WTC11 (cell line): ENCODE data around the gene OTULIN. TPM values are rescaled to one million over a fixed set of nuclear protein-coding genes. Genes with fewer than 3 reads are reported as not detected.

ENCODE experiments used
- ATAC-seq: fragments of 200-7000 bp; cut with Tn5 transposase; 2 replicates; pipeline ENCODE4 v1.10.0; 2021; ENCODE audit warnings: mild to moderate bottlenecking, moderate library complexity
- CTCF ChIA-PET: fragments of 300-600 bp; sonication (Branson Sonifier 250); formaldehyde crosslinking; loops from one replicate; lab custom pipeline; 2021; ENCODE audit warnings: antibody characterized with exemption; lab: Charles Lee
- POLR2A ChIA-PET: fragments of 350-600 bp; sonication (Branson Sonifier 250); formaldehyde crosslinking; loops from one replicate; lab custom pipeline; 2021; ENCODE audit warnings: antibody characterized with exemption; lab: Charles Lee
- DNase-seq: peaks from one replicate; pipeline ENCODE4 v3.0.0; 2021; ENCODE audit warnings: low spot score
- H3K27ac Mint-ChIP-seq: 2 replicates; pipeline ENCODE4 v1.8.0; 2021; ENCODE audit warnings: mixed read lengths
- H3K27me3 Mint-ChIP-seq: 2 replicates; pipeline ENCODE4 v1.8.0; 2021; ENCODE audit warnings: low read depth, mild to moderate bottlenecking, moderate library complexity, mixed read lengths
- H3K36me3 Mint-ChIP-seq: 2 replicates; pipeline ENCODE4 v1.8.0; 2021; ENCODE audit warnings: mixed read lengths
- H3K4me1 Mint-ChIP-seq: 2 replicates; pipeline ENCODE4 v1.8.0; 2022; ENCODE audit warnings: mixed read lengths
- H3K4me3 Mint-ChIP-seq: 2 replicates; pipeline ENCODE4 v1.8.0; 2021; ENCODE audit warnings: mild to moderate bottlenecking, moderate library complexity, mixed read lengths
- H3K9me3 Mint-ChIP-seq: 2 replicates; pipeline ENCODE4 v1.8.0; 2021; ENCODE audit warnings: mixed read lengths
- CDX4 ChIP-seq: fragments of 250-450 bp; sonication (Bioruptor Pico); IDR thresholded peaks from 2 replicates; pipeline ENCODE4 v1.9.0; 2021; ENCODE audit warnings: moderate library complexity, mild to moderate bottlenecking, inconsistent platforms, borderline replicate concordance
- ELF4 ChIP-seq: sonication (generic); formaldehyde crosslinking; IDR thresholded peaks from 2 replicates; pipeline ENCODE4 v1.8.1; 2022; ENCODE audit warnings: low read depth, mild to moderate bottlenecking, moderate library complexity, missing genetic modification reagents
- ERG ChIP-seq: fragments of 250-450 bp; sonication (Bioruptor Pico); IDR thresholded peaks from 2 replicates; pipeline ENCODE4 v1.8.0; 2021; ENCODE audit warnings: mild to moderate bottlenecking
- IRF1 ChIP-seq: sonication (generic); formaldehyde crosslinking; IDR thresholded peaks from 2 replicates; pipeline ENCODE4 v1.8.0; 2023; ENCODE audit warnings: missing genetic modification reagents
- KAT7 ChIP-seq: sonication (generic); formaldehyde crosslinking; IDR thresholded peaks from 2 replicates; pipeline ENCODE4 v1.8.1; 2023; ENCODE audit warnings: missing genetic modification reagents, mild to moderate bottlenecking, borderline replicate concordance
- NFE2L1 ChIP-seq: sonication (generic); formaldehyde crosslinking; IDR thresholded peaks from 2 replicates; pipeline ENCODE4 v1.8.1; 2023; ENCODE audit warnings: missing genetic modification reagents
- NFYB ChIP-seq: sonication (generic); formaldehyde crosslinking; conservative IDR thresholded peaks from 2 replicates; pipeline ENCODE4 v1.8.0; 2022; ENCODE audit warnings: low read depth, missing genetic modification reagents
- PRDM15 ChIP-seq: sonication (generic); formaldehyde crosslinking; IDR thresholded peaks from 2 replicates; pipeline ENCODE4 v1.8.0; 2022; ENCODE audit warnings: missing genetic modification reagents
- RELA ChIP-seq: sonication (generic); formaldehyde crosslinking; IDR thresholded peaks from 2 replicates; pipeline ENCODE4 v1.8.1; 2022; ENCODE audit warnings: missing genetic modification reagents, mild to moderate bottlenecking, borderline replicate concordance
- STAT6 ChIP-seq: sonication (generic); formaldehyde crosslinking; conservative IDR thresholded peaks from 2 replicates; pipeline ENCODE4 v1.8.1; 2023; ENCODE audit warnings: mild to moderate bottlenecking, low read depth, missing genetic modification reagents, moderate library complexity
- TEAD1 ChIP-seq: sonication (generic); formaldehyde crosslinking; IDR thresholded peaks from 2 replicates; pipeline ENCODE4 v1.8.0; 2022; ENCODE audit warnings: mild to moderate bottlenecking, missing genetic modification reagents
- TP53 ChIP-seq: sonication (generic); formaldehyde crosslinking; IDR thresholded peaks from 2 replicates; pipeline ENCODE4 v1.8.1; 2023; ENCODE audit warnings: mild to moderate bottlenecking, missing genetic modification reagents
- ZNF121 ChIP-seq: sonication (generic); formaldehyde crosslinking; IDR thresholded peaks from 2 replicates; pipeline ENCODE4 v1.8.0; 2023; ENCODE audit warnings: missing genetic modification reagents
- ZNF317 ChIP-seq: sonication (generic); formaldehyde crosslinking; IDR thresholded peaks from 2 replicates; pipeline ENCODE4 v1.8.1; 2023; ENCODE audit warnings: low read depth, mild to moderate bottlenecking, moderate library complexity, missing genetic modification reagents, borderline replicate concordance
- ZNF396 ChIP-seq: fragments of 250-450 bp; sonication (Bioruptor Pico); IDR thresholded peaks from 2 replicates; pipeline ENCODE4 v1.8.0; 2021; ENCODE audit warnings: mild to moderate bottlenecking, moderate library complexity, borderline replicate concordance
- ZNF423 ChIP-seq: fragments of 250-450 bp; sonication (Bioruptor Pico); IDR thresholded peaks from 2 replicates; pipeline ENCODE4 v2.1.2; 2022; ENCODE audit warnings: mild to moderate bottlenecking, moderate library complexity
- ZNF425 ChIP-seq: fragments of 250-450 bp; sonication (Bioruptor Pico); conservative IDR thresholded peaks from 2 replicates; pipeline ENCODE4 v1.9.0; 2021; ENCODE audit warnings: mild to moderate bottlenecking
- ZNF512 ChIP-seq: sonication (generic); formaldehyde crosslinking; IDR thresholded peaks from 2 replicates; pipeline ENCODE4 v1.8.1; 2022; ENCODE audit warnings: missing genetic modification reagents, borderline replicate concordance
- ZNF671 ChIP-seq: fragments of 250-450 bp; sonication (Bioruptor Pico); IDR thresholded peaks from 2 replicates; pipeline ENCODE4 v1.8.0; 2021; ENCODE audit warnings: mild to moderate bottlenecking
- total RNA-seq: library from RNA; stranded (reverse); gene quantifications from 3 replicates; pipeline ENCODE4 v1.2.3, GENCODE V29; 2021
- TF ChIP-seq, protein P1 (sequence below): sonication (generic); formaldehyde crosslinking; IDR thresholded peaks from 2 replicates; pipeline ENCODE4 v1.8.1; 2023; ENCODE audit warnings: mild to moderate bottlenecking, missing genetic modification reagents

The OTULIN gene
- total RNA-seq, 1 experiment from 2014 or later: 25.0 TPM

DNA sequence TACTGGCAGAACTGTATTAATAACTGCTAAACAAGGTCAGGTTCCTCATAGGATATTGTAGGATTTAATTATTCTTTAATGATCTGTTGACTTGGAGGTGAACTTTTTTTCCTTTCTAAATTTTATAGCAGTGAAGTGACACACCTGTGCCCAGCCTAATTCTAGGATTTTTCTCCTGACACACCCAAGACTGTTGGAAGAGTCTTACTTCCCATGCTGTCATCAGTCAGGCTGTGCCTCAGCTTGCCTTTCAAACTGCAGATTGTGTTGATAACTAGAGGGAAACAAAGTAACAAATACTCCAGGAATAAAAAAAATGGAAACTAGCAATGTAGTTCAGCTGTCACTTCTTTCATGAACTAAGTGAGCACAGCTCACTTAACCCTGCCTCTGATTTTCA is 22.0 kb downstream of the OTULIN start:
- ChIA-PET CTCF (interaction anchor here (1.4 to 4.0 kb wide), 5 partner anchors 13 to 317 kb away, joined by 5 to 28 read pairs (median 13); no protein-coding TSS in a partner anchor), POLR2A (no interaction called here)
- DNase-seq (no peak), ATAC-seq (no peak)
- Mint-ChIP-seq H3K4me3 (no peak overlapping the region), H3K36me3 (peaks cover 45% of the 10 kb centered on the region), H3K27ac (no peak overlapping the region), H3K9me3 (peaks cover 11% of the 10 kb centered on the region; the same call in 1 of the 2 replicates), H3K27me3 (no peaks in the 10 kb centered on the region), H3K4me1 (peaks cover 6% of the 10 kb centered on the region)
- TF ChIP-seq ZNF317 (no peak), ZNF425 (no peak), ERG (CRISPR knock-in tag) (no peak), TEAD1 (CRISPR knock-in tag) (no peak), RELA (CRISPR knock-in tag) (no peak), ZNF396 (no peak)
- TF ChIP-seq, protein P1, sequence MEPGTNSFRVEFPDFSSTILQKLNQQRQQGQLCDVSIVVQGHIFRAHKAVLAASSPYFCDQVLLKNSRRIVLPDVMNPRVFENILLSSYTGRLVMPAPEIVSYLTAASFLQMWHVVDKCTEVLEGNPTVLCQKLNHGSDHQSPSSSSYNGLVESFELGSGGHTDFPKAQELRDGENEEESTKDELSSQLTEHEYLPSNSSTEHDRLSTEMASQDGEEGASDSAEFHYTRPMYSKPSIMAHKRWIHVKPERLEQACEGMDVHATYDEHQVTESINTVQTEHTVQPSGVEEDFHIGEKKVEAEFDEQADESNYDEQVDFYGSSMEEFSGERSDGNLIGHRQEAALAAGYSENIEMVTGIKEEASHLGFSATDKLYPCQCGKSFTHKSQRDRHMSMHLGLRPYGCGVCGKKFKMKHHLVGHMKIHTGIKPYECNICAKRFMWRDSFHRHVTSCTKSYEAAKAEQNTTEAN: no peak

DNA sequence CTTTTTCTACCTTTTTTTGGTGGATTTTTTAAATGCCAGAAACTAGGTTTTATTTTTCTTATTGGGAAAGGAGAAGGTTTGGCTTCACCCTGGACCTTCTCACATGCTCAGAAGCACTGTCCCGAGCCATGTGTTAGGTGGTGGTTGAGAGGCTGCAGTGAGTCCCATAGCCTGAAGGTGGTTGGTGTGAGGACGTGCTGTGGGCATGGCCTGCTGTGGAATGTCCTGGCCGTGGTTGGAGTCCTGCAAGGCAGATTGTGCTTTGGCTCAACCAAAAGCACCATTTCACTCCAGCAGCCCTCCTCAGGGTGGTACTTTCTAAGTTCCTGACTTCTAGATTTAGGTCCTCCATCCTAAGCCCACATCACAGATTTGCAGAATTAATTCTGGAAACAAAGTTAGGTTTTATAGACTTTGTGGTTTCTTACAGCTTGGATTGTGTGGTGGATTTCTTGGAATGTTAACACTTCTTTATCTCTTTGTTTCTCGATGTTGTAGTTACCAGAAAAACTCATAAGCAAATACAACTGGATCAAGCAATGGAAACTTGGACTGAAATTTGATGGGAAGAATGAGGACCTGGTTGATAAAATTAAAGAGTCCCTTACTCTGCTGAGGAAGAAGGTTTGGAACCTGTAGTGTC is 22.6 kb downstream of the OTULIN start:
- DNase-seq (no peak), ATAC-seq (peak; percentile 72)
- Mint-ChIP-seq H3K9me3 (peaks cover 11% of the 10 kb centered on the region; the same call in 1 of the 2 replicates), H3K4me1 (peaks cover 6% of the 10 kb centered on the region), H3K36me3 (peaks cover 40% of the 10 kb centered on the region), H3K4me3 (no peak overlapping the region), H3K27ac (no peak overlapping the region), H3K27me3 (no peaks in the 10 kb centered on the region)
- CTCF ChIA-PET: interaction anchor here (0.6 to 4.0 kb wide), 3 partner anchors 16 to 316 kb away, joined by 3 to 28 read pairs (median 26); no protein-coding TSS in a partner anchor
- POLR2A ChIA-PET: no interaction called here
- TF ChIP-seq STAT6 (CRISPR knock-in tag): no peak
- TF ChIP-seq TP53: no peak
- TF ChIP-seq CDX4 (CRISPR knock-in tag): no peak
- TF ChIP-seq ZNF121 (CRISPR knock-in tag): no peak
- TF ChIP-seq PRDM15: no peak
- no peak for TF ChIP-seq ZNF423 (CRISPR knock-in tag)
- no peak for TF ChIP-seq ELF4 (CRISPR knock-in tag)
- no peak for TF ChIP-seq ZNF512 (CRISPR knock-in tag)
- no peak for TF ChIP-seq KAT7 (CRISPR knock-in tag)
- TF ChIP-seq NFE2L1 (CRISPR knock-in tag): no peak
- TF ChIP-seq ZNF671 (CRISPR knock-in tag): no peak
- TF ChIP-seq NFYB (CRISPR knock-in tag): no peak
- no peak for TF ChIP-seq IRF1 (CRISPR knock-in tag)
